Endothelial cell of umbilical vein (primary cell): Measurements from ENCODE around the gene CCNH. TPM values are rescaled to one million over a fixed set of nuclear protein-coding genes. Genes with fewer than 3 reads are reported as not detected.

ENCODE experiments used
- BruUV-seq: library from RNA; stranded (reverse); fragments of 400-500 nt; replicated peaks from 2 replicates; lab custom pipeline; 2021; lab: Mats Ljungman, UMichigan
- CTCF ChIA-PET: fragments of 300-600, 350-600 bp; sonication (Branson Sonifier 250); formaldehyde crosslinking; loops from one replicate; lab custom pipeline; 2021; ENCODE audit warnings: antibody characterized with exemption, inconsistent platforms; lab: Charles Lee
- POLR2A ChIA-PET: fragments of 300-600, 350-600 bp; sonication (Branson Sonifier 250); formaldehyde crosslinking; loops from one replicate; lab custom pipeline; 2021; ENCODE audit warnings: antibody characterized with exemption, inconsistent platforms; lab: Charles Lee
- DNase-seq: peaks from one replicate; pipeline ENCODE4 v3.0.0-alpha.2; 2011; ENCODE audit warnings: low read depth, low spot score
- FAIRE-seq: peaks from 2 replicates; lab custom pipeline; 2011; peaks lifted over from hg19 to GRCh38; lab: Jason Lieb, UNC
- H2AFZ ChIP-seq: 2 replicates; pipeline ENCODE4 v1.6.0; 2012; ENCODE audit warnings: low read depth, low read length, control low read depth, inconsistent platforms
- H3K27ac ChIP-seq: 2 replicates; pipeline ENCODE4 v1.5.1; 2011; ENCODE audit warnings: low read depth, mild to moderate bottlenecking, control low read depth, low read length, moderate library complexity; ENCODE audit not compliant: insufficient read depth
- H3K27me3 ChIP-seq, 2 experiments: 2 replicates each; pipeline versions ENCODE4 v1.6.0 to v1.6.1; 2011; ENCODE audit warnings: low read length in 2 of 2, mixed read lengths in 1 of 2; ENCODE audit not compliant: control insufficient read depth in 2 of 2, insufficient read depth in 2 of 2
- H3K36me3 ChIP-seq, 2 experiments: 2 replicates in 1 of 2; 3 replicates in 1 of 2; pipeline ENCODE4 v1.5.1; 2011; ENCODE audit warnings: low read length in 2 of 2, mild to moderate bottlenecking in 1 of 2, moderate library complexity in 1 of 2; ENCODE audit not compliant: control insufficient read depth in 2 of 2, insufficient read depth in 2 of 2; ENCODE audit errors: extremely low read depth in 1 of 2
- H3K4me1 ChIP-seq: 3 replicates; pipeline ENCODE4 v1.5.1; 2011; ENCODE audit warnings: mild to moderate bottlenecking, low read length; ENCODE audit not compliant: control insufficient read depth, insufficient read depth; ENCODE audit errors: extremely low read depth
- H3K4me2 ChIP-seq: 2 replicates; pipeline ENCODE4 v1.6.1; 2011; ENCODE audit warnings: low read length, control low read depth, mixed read lengths; ENCODE audit not compliant: insufficient read depth
- H3K4me3 ChIP-seq, 3 experiments: fragments of 200-600 bp in 1 of 3; sonication (generic), shearing (Covaris generic) in 1 of 3; replicated peaks in 1 of 3; 2 replicates each; pipeline ENCODE4 v1.5.1; 2011 to 2016; ENCODE audit warnings: control low read depth in 3 of 3, low read length in 3 of 3, mild to moderate bottlenecking in 2 of 3, inconsistent platforms in 1 of 3, low read depth in 1 of 3, moderate library complexity in 1 of 3; ENCODE audit not compliant: insufficient read depth in 1 of 3
- H3K79me2 ChIP-seq: 2 replicates; pipeline ENCODE4 v1.6.0; 2012; ENCODE audit warnings: low read length, inconsistent platforms; ENCODE audit not compliant: control insufficient read depth, insufficient read depth
- H3K9ac ChIP-seq: replicated peaks from 2 replicates; pipeline ENCODE3; 2011; ENCODE audit warnings: low read length, control low read depth; ENCODE audit not compliant: insufficient read depth; ENCODE audit errors: extremely low read depth
- H3K9me1 ChIP-seq: replicated peaks from 3 replicates; pipeline ENCODE4 v1.6.0; 2011; ENCODE audit warnings: mild to moderate bottlenecking, low read length; ENCODE audit not compliant: control insufficient read depth, insufficient read depth; ENCODE audit errors: extremely low read depth
- H3K9me3 ChIP-seq: replicated peaks from 2 replicates; pipeline ENCODE4 v1.5.1; 2012; ENCODE audit warnings: low read length, inconsistent platforms; ENCODE audit not compliant: control insufficient read depth, insufficient read depth
- H4K20me1 ChIP-seq: replicated peaks from 2 replicates; pipeline ENCODE3; 2011; ENCODE audit warnings: mild to moderate bottlenecking, low read length; ENCODE audit not compliant: control insufficient read depth, insufficient read depth; ENCODE audit errors: extremely low read depth
- CTCF ChIP-seq, 2 donors: IDR thresholded peaks; 1 replicate in 1 of 2; 2 replicates in 1 of 2; pipeline ENCODE4 v1.5.1; 2011; ENCODE audit warnings: low read length in 2 of 2, mild to moderate bottlenecking in 2 of 2, moderate library complexity in 2 of 2, control low read depth in 1 of 2, inconsistent platforms in 1 of 2, low read depth in 1 of 2; ENCODE audit not compliant: insufficient read depth in 1 of 2; ENCODE audit errors: extremely low read depth in 1 of 2
- EZH2 ChIP-seq: IDR thresholded peaks from 2 replicates; pipeline ENCODE4 v1.6.1; 2012; ENCODE audit warnings: borderline replicate concordance, low read depth, mild to moderate bottlenecking, moderate library complexity, low read length, inconsistent platforms; ENCODE audit not compliant: severe bottlenecking
- FOS ChIP-seq: IDR thresholded peaks from 2 replicates; pipeline ENCODE4 v1.6.1; 2011; ENCODE audit warnings: mild to moderate bottlenecking, low read length, moderate library complexity, borderline replicate concordance; ENCODE audit not compliant: insufficient read depth
- GATA2 ChIP-seq: IDR thresholded peaks from 2 replicates; pipeline ENCODE4 v1.7.0; 2011; ENCODE audit warnings: low read depth, mild to moderate bottlenecking, moderate library complexity, mixed read lengths, low read length; ENCODE audit not compliant: insufficient read length, insufficient read depth
- JUN ChIP-seq: IDR thresholded peaks from 2 replicates; pipeline ENCODE4 v1.6.1; 2011; ENCODE audit warnings: borderline replicate concordance, low read depth; ENCODE audit not compliant: insufficient read length, insufficient read depth
- MYC ChIP-seq: IDR thresholded peaks from one replicate; pipeline ENCODE4 v1.6.1; 2011; ENCODE audit warnings: mild to moderate bottlenecking, low read depth, low read length
- POLR2A ChIP-seq: IDR thresholded peaks from 2 replicates; pipeline ENCODE4 v1.6.1; 2012; ENCODE audit warnings: low read depth, mild to moderate bottlenecking, control low read depth, low read length
- POLR2AphosphoS5 ChIP-seq: IDR thresholded peaks from 2 replicates; pipeline ENCODE4 v1.6.1; 2012; ENCODE audit warnings: low read depth, mild to moderate bottlenecking, control low read depth, low read length, moderate library complexity; ENCODE audit not compliant: insufficient read depth
- dilution Hi-C: fragments of 300-500 bp; cut with MboI; formaldehyde crosslinking; loops from one replicate; pipeline ENCODE4 v1.15.0; 2019; ENCODE audit warnings: low sequenced_read_pairs; ENCODE audit not compliant: extremely low pct_ligation_motif_present
- intact Hi-C: fragments of 100-400 bp; cut with micrococcal nuclease; formaldehyde crosslinking; loops from one replicate; pipeline ENCODE4 v1.10.0; 2022
- polyA plus RNA-seq, 4 experiments: library from polyadenylated mRNA; depleted of rRNA in 3 of 4; stranded (reverse) in 3 of 4; unstranded in 1 of 4; fragments of >200 nt; gene quantifications; 2 replicates each; pipeline versions ENCODE4 v1.2.1 to v1.2.3, GENCODE V29; 2011 to 2012; ENCODE audit warnings: missing spikeins in 1 of 4
- small RNA-seq: library from RNA; depleted of rRNA; stranded (forward); fragments of <200 nt; gene quantifications from one replicate; pipeline ENCODE3, GENCODE V24; 2012; ENCODE audit warnings: low replicate concordance, low read depth; ENCODE audit not compliant: insufficient read depth, insufficient read length
- total RNA-seq: library from RNA; stranded (reverse); gene quantifications from 2 replicates; pipeline ENCODE4 v1.2.3, GENCODE V29; 2021
- TF ChIP-seq, protein P1 (sequence below): IDR thresholded peaks from 2 replicates; pipeline ENCODE4 v1.6.1; 2011; ENCODE audit not compliant: insufficient read depth, insufficient read length

Gene CCNH
- total and polyA plus RNA-seq, 2 donors (not counting 3 experiments of a cell fraction or from before 2014, with no cell fraction given), result 47.9 to 50.6 TPM

DNA sequence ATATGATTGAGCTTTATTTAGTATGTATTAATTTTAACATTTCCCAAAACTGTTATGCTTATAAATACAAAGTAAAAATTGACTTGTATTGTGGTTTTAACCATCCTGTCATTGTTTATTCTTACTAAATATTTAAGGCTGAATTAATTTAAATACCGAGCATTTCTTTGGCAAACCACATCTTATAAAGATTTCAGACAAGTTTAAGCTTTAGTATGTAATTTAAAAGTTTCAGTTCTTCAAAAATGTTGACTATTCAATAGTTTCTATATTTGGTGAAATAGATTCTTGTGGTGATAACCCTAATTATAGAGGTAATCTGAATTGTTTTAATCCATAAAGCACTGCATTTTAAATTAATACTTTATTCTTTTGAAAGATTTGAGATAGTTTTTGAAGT is 65.5 kb downstream of the CCNH start:
- no peak overlapping the region for H3K27ac ChIP-seq
- H3K9ac ChIP-seq, result no peak overlapping the region
- H3K4me2 ChIP-seq, result no peak overlapping the region
- POLR2A ChIA-PET, result no interaction called here
- FAIRE-seq (no peak), DNase-seq (no peak)
- no peaks in the 10 kb centered on the region for H3K4me1 ChIP-seq
- no peaks in the 10 kb centered on the region for H3K79me2 ChIP-seq
- no peaks in the 10 kb centered on the region for H3K9me3 ChIP-seq
- dilution Hi-C loops (no loop called here), intact Hi-C loops (no loop called here)
- H2AFZ ChIP-seq, result no peak overlapping the region
- no peak overlapping the region for H3K4me3 ChIP-seq
- H3K36me3 ChIP-seq, result peaks cover 0 to 8% of the 10 kb centered on the region in 2 experiments
- CTCF ChIA-PET, result interaction anchor here (2.7 kb wide), 1 partner anchor 277 kb away, joined by 14 read pairs; no protein-coding TSS in a partner anchor
- BruUV-seq, result no TSS peak
- no peaks in the 10 kb centered on the region for H4K20me1 ChIP-seq
- TF ChIP-seq POLR2AphosphoS5 (no peak), POLR2A (no peak), JUN (no peak), FOS (no peak), GATA2 (no peak), EZH2 (no peak), MYC (no peak), CTCF (IDR thresholded peaks at IDR 0.05; ENCODE audit: extremely low read depth in 1 of 2, insufficient read depth in 1 of 2, low read depth in 1 of 2, low read length in 2 of 2) (no peak)
- TF ChIP-seq, protein P1, sequence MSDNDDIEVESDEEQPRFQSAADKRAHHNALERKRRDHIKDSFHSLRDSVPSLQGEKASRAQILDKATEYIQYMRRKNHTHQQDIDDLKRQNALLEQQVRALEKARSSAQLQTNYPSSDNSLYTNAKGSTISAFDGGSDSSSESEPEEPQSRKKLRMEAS, result no peak
- no peaks in the 10 kb centered on the region for H3K9me1 ChIP-seq
- no peaks in the 10 kb centered on the region for H3K27me3 ChIP-seq

Small RNAs within 50 kb of the gene (small RNA-seq; reads per million reads assigned to genes)
- gene RNU6-727P, result not detected

Other genes starting within 250 kb of the CCNH start
- 42.0 and 42.7 TPM in 2 replicates for gene RASA1, start 145.0 kb downstream of the CCNH start, total RNA-seq
- 18.4 and 23.1 TPM in 2 replicates for gene RASA1, start 145.0 kb downstream of the CCNH start, polyA plus RNA-seq